Posterior cingulate gyrus (tissue), 11 donors: ENCODE data around the gene MOB3C.

Experiments
- DNase-seq, 10 donors: peaks; one replicate each; pipeline versions ENCODE4 v3.0.0 to v3.0.0-alpha.2; 2020 to 2021; ENCODE audit warnings: mixed read lengths in 3 of 10
- intact Hi-C: fragments of 100-400 bp; cut with DNase I; formaldehyde crosslinking; loops from one replicate; pipeline ENCODE4 v1.15.1; 2023

MOB3C gene

GRCh38 chr1:46611691-46612221 is 4.9 kb downstream of the MOB3C start:
- intact Hi-C loops, result no loop called here
- no peak for DNase-seq

- intact Hi-C loops, result loop anchor here (10.0 kb wide), 1 partner anchor 57 kb away; the partner anchor contains the start of gene ATPAF1
- peak in 2 of 10 donors; percentile 78 to 86 for DNase-seq
Measured at GRCh38 chr1:46607345-46608130, 9.1 kb downstream of the MOB3C start.

DNA sequence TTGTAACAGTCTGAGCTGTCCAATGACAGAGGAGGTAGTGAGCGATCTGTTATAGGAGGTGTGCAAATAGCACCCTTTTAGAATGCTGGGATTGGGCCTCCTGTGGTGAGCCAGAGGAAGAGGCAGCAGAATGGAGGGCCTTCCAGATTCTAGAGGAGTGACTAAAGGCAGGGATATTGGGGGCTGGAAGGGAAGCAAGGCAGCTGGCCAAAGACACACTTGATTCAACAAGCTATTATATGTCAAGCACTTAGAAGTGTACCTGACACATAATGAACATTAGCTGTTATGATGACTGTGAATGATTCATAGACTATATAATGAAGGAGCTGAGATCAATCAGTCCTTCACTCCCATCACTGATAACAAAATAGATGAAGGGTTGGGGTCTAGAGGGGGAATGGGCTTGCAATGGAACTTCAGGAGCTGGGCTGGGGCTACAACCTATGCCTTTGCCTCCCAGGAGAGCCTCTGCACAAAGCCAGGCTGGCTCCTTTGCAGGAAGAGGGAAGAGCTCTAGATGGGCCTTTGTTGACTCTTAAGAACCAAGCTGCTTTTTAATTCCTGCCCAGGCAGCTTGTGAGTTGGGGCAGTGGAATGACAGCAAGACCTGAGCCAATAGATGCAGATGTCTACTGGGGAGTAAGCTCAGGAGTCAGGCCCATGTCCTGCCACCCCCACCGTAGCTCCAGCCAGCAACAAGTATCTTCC is 10.2 kb downstream of the MOB3C start:
- intact Hi-C loops, result loop anchor here (10.0 kb wide), 1 partner anchor 58 kb away; the partner anchor contains the start of gene ATPAF1
- peak in 1 of 10 donors; percentile 55 for DNase-seq

DNA sequence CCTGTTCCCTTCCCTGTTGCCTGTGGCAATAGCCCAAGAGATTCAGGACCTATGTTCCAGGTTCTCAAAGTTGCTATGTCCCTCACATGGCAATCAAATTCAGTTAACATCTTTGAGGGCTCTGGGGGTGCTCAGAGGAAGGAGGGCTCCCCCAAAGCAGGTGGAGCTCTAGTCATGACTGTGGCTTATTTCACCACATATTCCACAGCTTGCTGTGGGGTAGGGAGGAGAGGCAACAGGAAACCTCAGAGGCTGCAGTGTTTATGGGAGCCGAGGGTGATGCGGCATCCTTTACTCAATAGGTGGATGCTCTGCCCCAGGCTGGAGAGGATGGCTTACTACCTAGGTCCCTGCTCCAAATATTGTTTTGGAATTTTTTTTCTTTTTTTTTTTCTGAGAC is 11.4 kb downstream of the MOB3C start:
- no peak for DNase-seq
- intact Hi-C loops, result loop anchor here (10.0 kb wide), 1 partner anchor 60 kb away; the partner anchor contains the start of gene ATPAF1

- intact Hi-C loops, result loop anchor here (10.0 kb wide), 1 partner anchor 61 kb away; the partner anchor contains the start of gene ATPAF1
- DNase-seq, result peak; percentile 76 to 99 (median 93)
Measured at GRCh38 chr1:46603858-46604549, 12.6 kb downstream of the MOB3C start, which contains the start of gene MKNK1. Gene MKNK1, minus strand, starts transcription at chr1:46604268. Its CDS starts 20,941 bp downstream, at chr1:46583327.

DNA sequence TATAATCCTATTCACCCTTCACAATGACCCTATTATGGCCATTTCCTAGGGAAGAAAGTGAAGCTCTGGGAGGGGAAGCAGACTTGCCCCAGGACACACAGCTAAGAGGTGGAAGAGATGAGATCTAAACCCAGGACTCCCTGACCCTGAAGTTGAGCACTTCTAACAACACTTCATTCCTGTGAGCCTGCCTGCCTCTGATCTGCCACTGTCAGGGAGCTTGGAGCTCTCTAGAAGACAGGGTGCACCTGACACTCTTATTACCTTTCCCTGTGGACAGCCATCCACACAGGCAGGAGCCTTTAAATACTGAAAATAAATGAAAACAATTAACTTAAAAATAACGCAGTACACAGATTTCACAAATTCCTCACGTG is 13.1 kb downstream of the MOB3C start:
- DNase-seq, result peak in 1 of 10 donors; percentile 47
- intact Hi-C loops, result loop anchor here (10.0 kb wide), 1 partner anchor 61 kb away; the partner anchor contains the start of gene ATPAF1

- intact Hi-C loops, result loop anchor here (10.0 kb wide), 1 partner anchor 63 kb away; the partner anchor contains the start of gene ATPAF1
- no peak for DNase-seq
Measured at GRCh38 chr1:46601257-46602007, 15.2 kb downstream of the MOB3C start.

DNA sequence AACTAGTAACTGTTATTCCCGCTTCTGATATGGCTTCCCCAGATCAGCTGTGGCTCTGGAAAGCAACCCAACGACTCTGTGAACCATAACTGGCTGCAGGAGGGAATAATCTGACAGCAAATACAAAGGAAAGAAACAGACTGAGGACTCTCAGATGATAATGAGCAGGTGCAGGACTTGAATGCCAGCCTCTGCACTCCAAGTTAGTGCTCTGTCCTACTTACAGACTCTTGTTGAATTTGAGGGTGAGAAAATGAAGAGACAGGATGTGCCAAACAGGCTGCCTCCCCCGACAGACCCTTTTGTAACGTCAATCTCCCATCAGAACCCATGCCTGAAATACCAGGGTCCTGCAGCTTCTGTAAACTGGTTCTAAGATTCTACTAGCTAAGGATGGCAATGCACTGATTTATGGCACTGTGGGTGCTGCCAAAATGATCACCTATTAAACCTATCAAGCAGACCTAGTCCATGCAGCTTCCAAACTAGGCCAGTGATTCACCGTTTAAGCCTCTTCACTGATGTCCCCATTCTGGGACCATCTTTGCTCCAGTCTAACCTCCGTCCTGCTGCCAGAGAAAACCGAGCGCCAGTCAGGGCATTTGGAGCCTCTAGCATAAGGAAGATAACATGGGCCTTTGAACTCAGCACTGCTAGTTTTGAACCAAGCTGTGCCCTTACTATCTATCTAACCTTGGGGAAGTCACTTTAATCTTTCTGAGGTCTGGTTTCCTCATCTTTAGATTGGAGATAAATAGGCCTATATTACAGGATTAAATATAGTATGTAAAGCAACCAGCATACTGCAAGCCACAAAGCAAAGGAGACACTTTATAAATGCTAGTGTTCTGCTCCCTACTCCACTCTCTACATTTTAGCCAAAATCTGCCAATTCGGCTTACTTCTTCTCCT is 17.3 kb downstream of the MOB3C start:
- intact Hi-C loops, result no loop called here
- DNase-seq, result no peak

DNA sequence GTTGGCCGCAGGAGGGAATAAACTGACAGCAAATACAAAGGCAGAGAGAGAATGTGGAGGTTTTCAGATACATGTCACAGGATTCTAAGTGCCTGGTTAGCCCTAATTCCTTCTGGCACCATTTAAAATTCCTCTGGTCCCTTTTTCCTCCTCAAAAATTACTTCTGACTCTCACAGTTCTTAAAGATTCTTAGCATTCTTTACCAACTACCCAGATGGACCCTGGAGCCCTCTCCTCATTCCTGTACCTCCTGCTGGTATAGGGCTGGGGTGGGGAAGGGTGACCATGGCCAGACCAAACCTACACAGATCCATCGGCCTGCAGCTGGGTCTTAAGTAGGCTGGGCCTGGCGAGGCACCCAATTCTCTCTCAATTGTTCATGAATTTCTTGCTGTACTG is 19.8 kb downstream of the MOB3C start:
- no peak for DNase-seq
- intact Hi-C loops, result no loop called here

- intact Hi-C loops, result no loop called here
Measured at GRCh38 chr1:46596036-46596435, 20.6 kb downstream of the MOB3C start.

GRCh38 chr1:46595127-46595526 is 21.5 kb downstream of the MOB3C start:
- DNase-seq, result peak in 1 of 10 donors; percentile 45
- intact Hi-C loops, result no loop called here

More at GRCh38 chr1:46596036-46596435, 20.6 kb downstream of the MOB3C start:
- no peak for DNase-seq

DNA sequence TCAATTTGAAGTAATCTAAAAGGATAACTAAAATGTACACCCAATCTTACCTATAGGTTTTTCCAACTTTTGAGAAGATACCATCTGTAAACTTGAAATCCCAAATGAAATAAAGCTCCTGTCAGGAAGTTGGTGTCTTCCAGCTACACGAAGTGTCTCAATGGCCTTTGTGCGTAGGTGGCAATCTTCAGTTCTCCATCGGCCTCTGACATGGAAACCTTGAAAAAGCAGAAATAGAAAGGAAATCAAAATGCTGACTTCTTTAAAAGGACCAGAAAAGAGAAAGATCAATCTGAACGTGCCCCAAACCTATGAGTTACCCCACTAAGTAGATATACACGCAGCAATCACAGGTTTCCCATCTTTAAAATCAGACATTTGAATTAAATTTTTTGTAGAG is 22.5 kb downstream of the MOB3C start:
- DNase-seq, result no peak
- intact Hi-C loops, result no loop called here

DNA sequence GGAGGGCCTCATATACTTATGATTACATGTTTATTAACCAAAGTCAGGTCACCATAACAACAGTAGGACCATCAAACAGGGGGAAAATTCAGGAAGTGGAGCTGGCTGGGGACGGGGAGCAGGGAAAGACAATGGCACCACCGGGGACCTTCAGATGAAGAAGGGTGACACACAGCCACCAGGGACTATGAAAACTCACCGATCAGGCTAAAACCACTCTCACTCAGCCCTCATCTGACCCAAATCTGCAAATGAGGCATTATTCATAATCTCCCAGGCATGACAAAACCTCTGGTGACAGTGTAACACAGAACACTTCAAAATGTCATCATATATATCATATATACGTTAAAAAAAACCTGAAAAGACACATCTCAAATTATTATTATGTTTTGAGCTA is 23.8 kb downstream of the MOB3C start:
- DNase-seq, result no peak
- intact Hi-C loops, result no loop called here

- intact Hi-C loops, result no loop called here
- no peak for DNase-seq
Measured at GRCh38 chr1:46589529-46589928, 27.1 kb downstream of the MOB3C start.

GRCh38 chr1:46587069-46587468 is 29.5 kb downstream of the MOB3C start:
- DNase-seq, result peak in 3 of 10 donors; percentile 17 to 88 (median 32)
- intact Hi-C loops, result no loop called here

DNA sequence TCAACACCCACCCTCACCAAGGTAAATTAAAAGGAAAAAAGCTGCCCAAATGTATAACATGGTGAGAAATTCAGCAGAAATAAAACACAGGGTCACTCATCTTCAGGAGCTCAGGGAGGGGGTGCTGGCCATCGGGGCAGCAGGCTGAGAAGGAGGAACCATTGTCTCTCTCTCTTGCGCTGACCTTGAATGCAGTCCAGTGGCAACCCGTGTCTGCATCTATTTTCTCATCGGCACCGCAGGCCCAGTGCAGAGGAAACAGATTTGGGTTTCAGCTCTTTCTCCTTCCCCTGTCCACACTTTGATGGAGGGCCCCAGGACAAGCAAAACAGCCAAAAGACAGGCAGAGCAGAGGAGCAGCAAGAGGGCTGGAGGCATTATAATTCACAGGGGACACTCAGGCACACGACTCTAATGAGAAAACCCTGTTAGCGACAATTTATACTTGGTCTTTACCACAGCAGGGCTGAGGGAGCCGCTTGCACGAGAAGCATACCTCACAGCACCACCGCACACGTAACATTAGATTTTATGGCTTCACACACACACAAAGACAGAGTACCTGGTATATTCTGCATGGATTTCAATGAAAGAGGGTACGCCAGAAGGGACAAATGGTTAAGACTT is 31.2 kb downstream of the MOB3C start:
- peak in 1 of 10 donors; percentile 83 for DNase-seq

GRCh38 chr1:46583494-46583893 is 33.1 kb downstream of the MOB3C start:
- intact Hi-C loops, result no loop called here
- DNase-seq, result no peak

More for the DNA sequence above, 31.2 kb downstream of the MOB3C start:
- intact Hi-C loops, result no loop called here

GRCh38 chr1:46582972-46583371 is 33.6 kb downstream of the MOB3C start:
- intact Hi-C loops, result no loop called here
- DNase-seq, result peak in 1 of 10 donors; percentile 66
